GM23338 (cell line): Measurements from ENCODE around the gene GALNT6. TPM values are rescaled to one million over a fixed set of nuclear protein-coding genes. Genes with fewer than 3 reads are reported as not detected.
A peak's percentile ranks its signal among the peaks of the same experiment; 100 is the strongest.

ENCODE experiments used
- ATAC-seq: fragments of 200-7000 bp; cut with Tn5 transposase; 3 replicates; pipeline ENCODE4 v1.9.1; 2020
- DNase-seq: peaks from one replicate; pipeline ENCODE4 v3.0.0-alpha.2; 2015; ENCODE audit warnings: low spot score
- H2AFZ ChIP-seq: fragments of 200-600 bp; sonication (generic); 2 replicates; pipeline ENCODE4 v1.8.0; 2016; ENCODE audit warnings: antibody characterized with exemption, mild to moderate bottlenecking, moderate library complexity
- H3F3A ChIP-seq: fragments of 200-600 bp; sonication (generic); replicated peaks from 2 replicates; pipeline ENCODE4 v1.8.0; 2017; ENCODE audit warnings: antibody characterized with exemption, mixed run types, low read depth
- H3K27ac ChIP-seq: fragments of 200-600 bp; sonication (generic); 2 replicates; pipeline ENCODE4 v1.6.1; 2016; ENCODE audit warnings: low read depth
- H3K27me3 ChIP-seq: fragments of 200-600 bp; sonication (generic); 2 replicates; pipeline ENCODE4 v1.8.0; 2016; ENCODE audit warnings: mild to moderate bottlenecking, mixed run types, moderate library complexity; ENCODE audit not compliant: insufficient read depth
- H3K36me3 ChIP-seq: fragments of 200-600 bp; sonication (generic); 2 replicates; pipeline ENCODE4 v1.8.0; 2016; ENCODE audit warnings: mild to moderate bottlenecking; ENCODE audit not compliant: insufficient read depth
- H3K4me1 ChIP-seq: fragments of 200-600 bp; sonication (generic); 2 replicates; pipeline ENCODE4 v1.8.0; 2016; ENCODE audit warnings: mild to moderate bottlenecking, moderate library complexity; ENCODE audit not compliant: insufficient read depth
- H3K4me2 ChIP-seq: fragments of 200-600 bp; sonication (generic); 2 replicates; pipeline ENCODE4 v1.7.1; 2017; ENCODE audit warnings: mixed run types
- H3K4me3 ChIP-seq: fragments of 200-600 bp; sonication (generic); 2 replicates; pipeline ENCODE4 v1.6.1; 2016; ENCODE audit warnings: mixed run types
- H3K79me2 ChIP-seq: fragments of 200-600 bp; sonication (generic); replicated peaks from 2 replicates; pipeline ENCODE4 v1.8.0; 2017; ENCODE audit warnings: mild to moderate bottlenecking; ENCODE audit not compliant: insufficient read depth
- H3K9me2 ChIP-seq: fragments of 200-600 bp; sonication (generic); 2 replicates; pipeline ENCODE4 v1.8.0; 2017; ENCODE audit not compliant: insufficient read depth
- H4K20me1 ChIP-seq: fragments of 200-600 bp; sonication (generic); replicated peaks from 2 replicates; pipeline ENCODE4 v1.8.0; 2017; ENCODE audit warnings: mild to moderate bottlenecking; ENCODE audit not compliant: insufficient read depth
- H3K27ac Mint-ChIP-seq: 2 replicates; pipeline ENCODE4 v1.8.0; 2020; ENCODE audit warnings: inconsistent platforms, mild to moderate bottlenecking, moderate library complexity, mixed read lengths
- H3K27me3 Mint-ChIP-seq: 3 replicates; pipeline ENCODE4 v1.8.0; 2022; ENCODE audit warnings: low read depth, mild to moderate bottlenecking, moderate library complexity, mixed read lengths, inconsistent platforms; ENCODE audit not compliant: insufficient read depth, poor library complexity
- H3K36me3 Mint-ChIP-seq: 3 replicates; pipeline ENCODE4 v1.8.0; 2021; ENCODE audit warnings: low read depth, mild to moderate bottlenecking, inconsistent platforms, moderate library complexity, mixed read lengths
- H3K4me1 Mint-ChIP-seq: 3 replicates; pipeline ENCODE4 v1.8.0; 2020; ENCODE audit warnings: mild to moderate bottlenecking, inconsistent platforms, mixed read lengths
- H3K4me3 Mint-ChIP-seq: 3 replicates; pipeline ENCODE4 v1.8.0; 2021; ENCODE audit warnings: moderate library complexity, mild to moderate bottlenecking, inconsistent platforms, mixed read lengths
- H3K9me3 Mint-ChIP-seq: 3 replicates; pipeline ENCODE4 v1.8.0; 2020; ENCODE audit warnings: moderate library complexity, mild to moderate bottlenecking, inconsistent platforms, mixed read lengths
- CTCF ChIP-seq, 2 experiments: fragments of 200-600 bp in 1 of 2; sonication (generic) in 1 of 2; conservative IDR thresholded peaks; 2 replicates each; pipeline versions ENCODE4 v1.5.1 to v1.6.1; 2016 to 2017; ENCODE audit warnings: antibody characterized with exemption in 2 of 2, low read depth in 2 of 2, mild to moderate bottlenecking in 2 of 2, moderate library complexity in 1 of 2
- EZH2 ChIP-seq: fragments of 200-600 bp; sonication (generic); IDR thresholded peaks from one replicate; pipeline ENCODE4 v1.8.0; 2017; ENCODE audit warnings: antibody characterized with exemption, mild to moderate bottlenecking, low read depth; ENCODE audit not compliant: unreplicated experiment
- JUNB ChIP-seq: IDR thresholded peaks from one replicate; pipeline ENCODE4 v1.6.1; 2016; ENCODE audit warnings: antibody characterized with exemption; ENCODE audit not compliant: unreplicated experiment
- NANOG ChIP-seq: IDR thresholded peaks from 2 replicates; pipeline ENCODE4 v1.6.1; 2016; ENCODE audit warnings: antibody characterized with exemption, borderline replicate concordance
- STAT1 ChIP-seq: IDR thresholded peaks from one replicate; pipeline ENCODE4 v1.6.1; 2016; ENCODE audit warnings: antibody characterized with exemption; ENCODE audit not compliant: unreplicated experiment
- ZNF114 ChIP-seq: fragments of 250-450 bp; sonication (Bioruptor Pico); IDR thresholded peaks from 2 replicates; pipeline ENCODE4 v1.5.0; 2020; ENCODE audit warnings: mild to moderate bottlenecking, moderate library complexity
- polyA plus RNA-seq: library from polyadenylated mRNA; unstranded; fragments of >200 nt; fragmentation: Nextera tagmentation; extraction: Ambion mirVana; gene quantifications from 2 replicates; pipeline ENCODE4 v1.2.1, GENCODE V29; 2016
- total RNA-seq: library from RNA; depleted of rRNA; stranded (reverse); fragments of >200 nt; shearing (Covaris generic); gene quantifications from 2 replicates; pipeline ENCODE4 v1.2.3, GENCODE V29; 2014
- TF ChIP-seq, protein P1 (sequence below): fragments of 250-450 bp; sonication (Bioruptor Pico); IDR thresholded peaks from 2 replicates; pipeline ENCODE4 v1.5.0; 2020; ENCODE audit warnings: mild to moderate bottlenecking, moderate library complexity
- TF ChIP-seq, protein P2 (sequence below): IDR thresholded peaks from 2 replicates; pipeline ENCODE4 v1.6.1; 2016; ENCODE audit warnings: antibody characterized with exemption

The GALNT6 gene
- total and polyA plus RNA-seq, 2 experiments from 2014 or later = 8.1 to 18.6 TPM

DNA sequence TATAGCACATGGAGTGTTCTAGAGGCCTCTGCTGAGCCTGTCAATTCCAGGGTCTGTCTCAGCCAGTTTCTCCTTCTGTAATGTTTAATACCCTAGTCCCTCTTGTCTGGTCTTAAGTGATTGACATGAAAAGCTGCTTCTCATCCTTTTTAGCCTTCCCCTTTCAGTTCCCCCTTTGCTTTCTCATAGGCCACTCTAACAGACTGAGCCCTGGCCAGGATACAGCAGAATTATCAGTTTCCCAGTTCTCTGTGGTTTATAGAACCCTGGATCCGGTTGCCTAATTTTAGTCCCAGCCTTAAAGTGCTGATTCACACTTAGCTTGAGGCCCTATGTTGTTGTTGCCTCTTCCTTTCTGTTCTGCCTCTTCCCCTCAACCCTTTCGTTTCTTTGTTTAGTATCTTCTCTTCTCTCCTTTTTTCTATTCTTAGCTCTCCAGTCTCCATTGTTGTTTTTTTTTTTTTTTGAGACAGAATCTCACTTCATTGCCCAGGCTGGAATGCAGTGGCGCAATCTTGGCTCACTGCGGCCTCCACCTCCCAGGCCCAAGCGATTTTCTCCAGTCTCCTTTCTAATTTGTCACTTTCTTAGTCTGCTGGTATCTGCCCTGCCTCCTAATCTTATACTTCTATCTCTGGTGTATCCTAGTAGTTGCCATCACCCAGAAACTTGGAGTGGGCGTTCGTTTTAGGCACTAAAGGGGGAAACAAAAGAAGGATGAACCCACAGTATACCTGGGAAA, 64.3 kb downstream of the GALNT6 start:
- Histone ChIP-seq H3K36me3 (no peaks in the 10 kb centered on the region), H3K27ac (0 out of 2 replicates have a peak overlapping the region, but pooled peaks have one; percentile 57), H3K79me2 (no peaks in the 10 kb centered on the region), H3K4me2 (no peak overlapping the region), H2AFZ (peak overlapping the region; percentile 96), H3K9me2 (0 out of 2 replicates have a peak, but pooled peaks cover 2% of the 10 kb centered on the region), H3K27me3 (no peaks in the 10 kb centered on the region), H3K4me3 (no peak overlapping the region), H4K20me1 (no peaks in the 10 kb centered on the region), H3F3A (0 out of 2 replicates have a peak, but pooled peaks cover 2% of the 10 kb centered on the region), H3K4me1 (no peaks in the 10 kb centered on the region)
- no peak for ATAC-seq
- H3K4me1 Mint-ChIP-seq = peaks cover 3% of the 10 kb centered on the region
- H3K9me3 Mint-ChIP-seq = no peaks in the 10 kb centered on the region; the same call in 2 of the 3 replicates
- no peak for DNase-seq
- no peaks in the 10 kb centered on the region for H3K36me3 Mint-ChIP-seq
- TF ChIP-seq JUNB = no peak
- TF ChIP-seq CTCF (conservative IDR thresholded peaks at IDR 0.05; ENCODE audit: low read depth in 2 of 2) = no peak
- no peak for TF ChIP-seq EZH2
- peak overlapping the region; percentile 18; the same call in 1 of the 2 replicates for H3K27ac Mint-ChIP-seq
- H3K4me3 Mint-ChIP-seq = no peak overlapping the region
- H3K27me3 Mint-ChIP-seq = peaks cover 3% of the 10 kb centered on the region

DNA sequence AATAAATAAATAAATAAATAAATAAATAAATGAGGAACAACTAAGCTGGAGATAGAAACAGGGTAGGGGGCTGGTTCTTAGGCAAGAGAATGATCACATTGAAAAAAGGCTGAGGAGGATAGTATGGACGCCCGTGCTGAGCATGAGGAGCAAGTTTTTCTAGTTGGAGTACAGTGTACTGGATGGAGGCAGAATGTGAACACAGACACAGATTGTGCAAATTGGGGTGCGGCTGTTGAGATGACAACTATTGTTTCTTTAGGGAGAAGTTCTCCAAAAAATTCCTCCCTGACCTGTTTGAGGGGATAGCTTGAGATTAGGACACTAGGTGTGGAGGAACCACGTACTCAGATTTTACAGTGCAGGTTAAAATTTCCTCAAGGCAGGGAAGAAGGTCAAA, 66.3 kb downstream of the GALNT6 start:
- Histone ChIP-seq H3K36me3 (no peaks in the 10 kb centered on the region), H3K27ac (no peak overlapping the region), H3K4me1 (peaks cover 8% of the 10 kb centered on the region; the same call in 1 of the 2 replicates), H4K20me1 (no peaks in the 10 kb centered on the region), H3F3A (0 out of 2 replicates have a peak, but pooled peaks cover 4% of the 10 kb centered on the region), H2AFZ (no peak overlapping the region), H3K27me3 (no peaks in the 10 kb centered on the region), H3K9me2 (0 out of 2 replicates have a peak, but pooled peaks cover 2% of the 10 kb centered on the region), H3K79me2 (no peaks in the 10 kb centered on the region), H3K4me3 (no peak overlapping the region), H3K4me2 (no peak overlapping the region)
- no peaks in the 10 kb centered on the region for H3K36me3 Mint-ChIP-seq
- DNase-seq (no peak), ATAC-seq (no peak)
- H3K4me1 Mint-ChIP-seq = peaks cover 16% of the 10 kb centered on the region
- H3K9me3 Mint-ChIP-seq = no peaks in the 10 kb centered on the region
- H3K27me3 Mint-ChIP-seq = peaks cover 2% of the 10 kb centered on the region
- no peak overlapping the region for H3K27ac Mint-ChIP-seq
- H3K4me3 Mint-ChIP-seq = no peak overlapping the region
- no peak for TF ChIP-seq EZH2
- no peak for TF ChIP-seq CTCF (conservative IDR thresholded peaks at IDR 0.05; ENCODE audit: low read depth in 2 of 2)
- TF ChIP-seq, protein P1, sequence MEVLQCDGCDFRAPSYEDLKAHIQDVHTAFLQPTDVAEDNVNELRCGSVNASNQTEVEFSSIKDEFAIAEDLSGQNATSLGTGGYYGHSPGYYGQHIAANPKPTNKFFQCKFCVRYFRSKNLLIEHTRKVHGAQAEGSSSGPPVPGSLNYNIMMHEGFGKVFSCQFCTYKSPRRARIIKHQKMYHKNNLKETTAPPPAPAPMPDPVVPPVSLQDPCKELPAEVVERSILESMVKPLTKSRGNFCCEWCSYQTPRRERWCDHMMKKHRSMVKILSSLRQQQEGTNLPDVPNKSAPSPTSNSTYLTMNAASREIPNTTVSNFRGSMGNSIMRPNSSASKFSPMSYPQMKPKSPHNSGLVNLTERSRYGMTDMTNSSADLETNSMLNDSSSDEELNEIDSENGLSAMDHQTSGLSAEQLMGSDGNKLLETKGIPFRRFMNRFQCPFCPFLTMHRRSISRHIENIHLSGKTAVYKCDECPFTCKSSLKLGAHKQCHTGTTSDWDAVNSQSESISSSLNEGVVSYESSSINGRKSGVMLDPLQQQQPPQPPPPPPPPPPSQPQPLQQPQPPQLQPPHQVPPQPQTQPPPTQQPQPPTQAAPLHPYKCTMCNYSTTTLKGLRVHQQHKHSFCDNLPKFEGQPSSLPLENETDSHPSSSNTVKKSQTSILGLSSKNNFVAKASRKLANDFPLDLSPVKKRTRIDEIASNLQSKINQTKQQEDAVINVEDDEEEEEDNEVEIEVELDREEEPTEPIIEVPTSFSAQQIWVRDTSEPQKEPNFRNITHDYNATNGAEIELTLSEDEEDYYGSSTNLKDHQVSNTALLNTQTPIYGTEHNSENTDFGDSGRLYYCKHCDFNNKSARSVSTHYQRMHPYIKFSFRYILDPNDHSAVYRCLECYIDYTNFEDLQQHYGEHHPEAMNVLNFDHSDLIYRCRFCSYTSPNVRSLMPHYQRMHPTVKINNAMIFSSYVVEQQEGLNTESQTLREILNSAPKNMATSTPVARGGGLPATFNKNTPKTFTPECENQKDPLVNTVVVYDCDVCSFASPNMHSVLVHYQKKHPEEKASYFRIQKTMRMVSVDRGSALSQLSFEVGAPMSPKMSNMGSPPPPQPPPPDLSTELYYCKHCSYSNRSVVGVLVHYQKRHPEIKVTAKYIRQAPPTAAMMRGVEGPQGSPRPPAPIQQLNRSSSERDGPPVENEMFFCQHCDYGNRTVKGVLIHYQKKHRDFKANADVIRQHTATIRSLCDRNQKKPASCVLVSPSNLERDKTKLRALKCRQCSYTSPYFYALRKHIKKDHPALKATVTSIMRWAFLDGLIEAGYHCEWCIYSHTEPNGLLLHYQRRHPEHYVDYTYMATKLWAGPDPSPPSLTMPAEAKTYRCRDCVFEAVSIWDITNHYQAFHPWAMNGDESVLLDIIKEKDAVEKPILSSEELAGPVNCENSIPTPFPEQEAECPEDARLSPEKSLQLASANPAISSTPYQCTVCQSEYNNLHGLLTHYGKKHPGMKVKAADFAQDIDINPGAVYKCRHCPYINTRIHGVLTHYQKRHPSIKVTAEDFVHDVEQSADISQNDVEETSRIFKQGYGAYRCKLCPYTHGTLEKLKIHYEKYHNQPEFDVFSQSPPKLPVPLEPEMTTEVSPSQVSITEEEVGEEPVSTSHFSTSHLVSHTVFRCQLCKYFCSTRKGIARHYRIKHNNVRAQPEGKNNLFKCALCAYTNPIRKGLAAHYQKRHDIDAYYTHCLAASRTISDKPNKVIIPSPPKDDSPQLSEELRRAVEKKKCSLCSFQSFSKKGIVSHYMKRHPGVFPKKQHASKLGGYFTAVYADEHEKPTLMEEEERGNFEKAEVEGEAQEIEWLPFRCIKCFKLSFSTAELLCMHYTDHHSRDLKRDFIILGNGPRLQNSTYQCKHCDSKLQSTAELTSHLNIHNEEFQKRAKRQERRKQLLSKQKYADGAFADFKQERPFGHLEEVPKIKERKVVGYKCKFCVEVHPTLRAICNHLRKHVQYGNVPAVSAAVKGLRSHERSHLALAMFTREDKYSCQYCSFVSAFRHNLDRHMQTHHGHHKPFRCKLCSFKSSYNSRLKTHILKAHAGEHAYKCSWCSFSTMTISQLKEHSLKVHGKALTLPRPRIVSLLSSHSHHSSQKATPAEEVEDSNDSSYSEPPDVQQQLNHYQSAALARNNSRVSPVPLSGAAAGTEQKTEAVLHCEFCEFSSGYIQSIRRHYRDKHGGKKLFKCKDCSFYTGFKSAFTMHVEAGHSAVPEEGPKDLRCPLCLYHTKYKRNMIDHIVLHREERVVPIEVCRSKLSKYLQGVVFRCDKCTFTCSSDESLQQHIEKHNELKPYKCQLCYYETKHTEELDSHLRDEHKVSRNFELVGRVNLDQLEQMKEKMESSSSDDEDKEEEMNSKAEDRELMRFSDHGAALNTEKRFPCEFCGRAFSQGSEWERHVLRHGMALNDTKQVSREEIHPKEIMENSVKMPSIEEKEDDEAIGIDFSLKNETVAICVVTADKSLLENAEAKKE (CRISPR knock-in tag) = no peak
- TF ChIP-seq, protein P2, sequence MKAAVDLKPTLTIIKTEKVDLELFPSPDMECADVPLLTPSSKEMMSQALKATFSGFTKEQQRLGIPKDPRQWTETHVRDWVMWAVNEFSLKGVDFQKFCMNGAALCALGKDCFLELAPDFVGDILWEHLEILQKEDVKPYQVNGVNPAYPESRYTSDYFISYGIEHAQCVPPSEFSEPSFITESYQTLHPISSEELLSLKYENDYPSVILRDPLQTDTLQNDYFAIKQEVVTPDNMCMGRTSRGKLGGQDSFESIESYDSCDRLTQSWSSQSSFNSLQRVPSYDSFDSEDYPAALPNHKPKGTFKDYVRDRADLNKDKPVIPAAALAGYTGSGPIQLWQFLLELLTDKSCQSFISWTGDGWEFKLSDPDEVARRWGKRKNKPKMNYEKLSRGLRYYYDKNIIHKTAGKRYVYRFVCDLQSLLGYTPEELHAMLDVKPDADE = no peak
- no peak for TF ChIP-seq STAT1
- no peak for TF ChIP-seq NANOG
- no peak for TF ChIP-seq JUNB
- TF ChIP-seq ZNF114 (CRISPR knock-in tag) = no peak
